Stimulated activated CD4-positive, alpha-beta T cell treated with anti-CD3 and anti-CD28 coated beads, Interleukin-12 subunit alpha, Interleukin-12 subunit beta, amount 100 ng/mL, for 48 hours (primary cell): ENCODE measurements around the gene TRIM49.
"Not testable (repeated sequence)": the region's sequence is repeated elsewhere in the genome, so short reads cannot be mapped to it uniquely, and the experiment has no call there.

Experiments
- DNase-seq, 3 donors: peaks; one replicate each; pipeline ENCODE4 v3.0.0-alpha.2; 2020; ENCODE audit warnings: low read depth in 2 of 3, low spot score in 1 of 3

Gene TRIM49, protein sequence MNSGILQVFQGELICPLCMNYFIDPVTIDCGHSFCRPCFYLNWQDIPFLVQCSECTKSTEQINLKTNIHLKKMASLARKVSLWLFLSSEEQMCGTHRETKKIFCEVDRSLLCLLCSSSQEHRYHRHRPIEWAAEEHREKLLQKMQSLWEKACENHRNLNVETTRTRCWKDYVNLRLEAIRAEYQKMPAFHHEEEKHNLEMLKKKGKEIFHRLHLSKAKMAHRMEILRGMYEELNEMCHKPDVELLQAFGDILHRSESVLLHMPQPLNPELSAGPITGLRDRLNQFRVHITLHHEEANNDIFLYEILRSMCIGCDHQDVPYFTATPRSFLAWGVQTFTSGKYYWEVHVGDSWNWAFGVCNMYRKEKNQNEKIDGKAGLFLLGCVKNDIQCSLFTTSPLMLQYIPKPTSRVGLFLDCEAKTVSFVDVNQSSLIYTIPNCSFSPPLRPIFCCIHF

DNA sequence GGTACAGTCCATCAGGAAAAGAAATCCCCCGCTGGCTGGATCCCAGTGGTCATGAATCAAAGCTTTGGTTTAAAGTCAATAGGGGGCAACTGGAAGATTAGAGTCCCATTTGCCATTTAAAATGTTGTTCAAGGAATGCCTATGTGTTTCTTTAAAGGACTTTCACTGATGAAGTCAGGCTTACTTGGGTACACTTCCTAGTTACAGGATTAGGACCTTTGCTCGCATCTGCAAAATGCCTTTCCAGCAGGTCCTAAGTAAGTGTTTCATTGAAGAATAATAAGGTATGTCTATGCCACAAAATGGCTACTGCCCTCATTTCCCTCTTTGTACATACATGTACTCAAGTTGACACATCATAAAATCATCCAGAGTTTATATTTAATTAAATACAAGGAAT is at the start of gene TRIM49:
TRIM49 (minus strand) TSS at position 101 of the 400 bp plus-strand sequence. CDS start 4,106 bp downstream, outside the sequence.
- not testable (repeated sequence) for DNase-seq

DNA sequence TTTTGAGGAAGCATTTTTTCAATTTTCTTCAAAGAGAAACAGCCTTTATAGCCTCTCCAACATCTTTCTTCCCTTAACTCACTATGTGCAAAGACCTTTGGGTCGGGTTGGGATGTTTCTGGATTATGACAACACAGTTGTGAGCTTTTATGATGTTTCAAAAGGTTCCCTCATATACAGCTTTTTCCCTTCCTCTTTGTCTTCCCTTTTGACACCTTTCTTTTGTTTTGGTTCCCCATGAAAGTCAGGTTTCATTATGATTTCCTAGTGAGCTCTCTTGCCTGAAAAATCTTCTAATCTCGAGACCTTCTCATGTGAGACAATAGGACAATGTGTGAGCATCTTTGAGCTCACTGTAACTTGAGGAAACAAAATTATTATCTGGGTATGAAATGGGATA is 18.3 kb upstream of the TRIM49 start:
- not testable (repeated sequence) for DNase-seq

DNA sequence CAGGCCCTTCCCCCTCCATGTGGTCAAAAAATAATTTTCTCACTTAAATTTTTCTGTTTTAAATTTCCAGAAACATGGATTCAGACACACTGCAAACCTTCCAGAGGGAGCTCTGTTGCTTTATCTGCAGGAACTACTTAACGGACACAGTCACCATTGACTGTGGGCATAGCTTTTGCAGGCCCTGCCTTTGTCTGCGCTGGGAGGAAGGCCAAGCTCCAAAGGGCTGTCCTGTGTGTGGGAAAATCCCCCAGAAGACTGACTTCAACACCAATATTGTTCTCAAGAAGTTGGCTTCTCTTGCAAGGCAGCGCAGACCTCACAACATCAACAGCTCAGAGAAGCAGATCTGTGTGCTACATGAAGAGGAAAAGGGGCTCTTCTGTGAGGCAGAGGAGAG is 11.6 kb upstream of the TRIM49 start:
- DNase-seq: not testable (repeated sequence)

DNA sequence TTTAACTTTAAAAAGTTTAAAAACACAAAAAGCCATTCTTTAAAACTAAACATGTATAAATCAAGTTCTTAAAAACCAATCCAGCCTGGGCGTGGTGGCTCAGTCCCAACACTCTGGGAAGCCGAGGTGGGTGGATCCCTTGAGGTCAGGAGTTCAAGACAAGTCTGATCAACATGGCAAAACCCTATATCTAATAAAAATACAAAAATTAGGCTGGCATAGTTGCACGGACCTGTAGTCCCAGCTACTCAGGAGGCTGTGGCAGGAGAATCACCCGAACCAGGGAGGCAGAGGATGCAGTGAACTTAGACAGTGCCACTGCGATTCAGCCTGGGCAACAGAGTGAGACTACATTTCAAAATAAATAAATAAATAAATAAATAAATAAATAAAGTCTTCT is 5.2 kb upstream of the TRIM49 start:
- not testable (repeated sequence) for DNase-seq

DNA sequence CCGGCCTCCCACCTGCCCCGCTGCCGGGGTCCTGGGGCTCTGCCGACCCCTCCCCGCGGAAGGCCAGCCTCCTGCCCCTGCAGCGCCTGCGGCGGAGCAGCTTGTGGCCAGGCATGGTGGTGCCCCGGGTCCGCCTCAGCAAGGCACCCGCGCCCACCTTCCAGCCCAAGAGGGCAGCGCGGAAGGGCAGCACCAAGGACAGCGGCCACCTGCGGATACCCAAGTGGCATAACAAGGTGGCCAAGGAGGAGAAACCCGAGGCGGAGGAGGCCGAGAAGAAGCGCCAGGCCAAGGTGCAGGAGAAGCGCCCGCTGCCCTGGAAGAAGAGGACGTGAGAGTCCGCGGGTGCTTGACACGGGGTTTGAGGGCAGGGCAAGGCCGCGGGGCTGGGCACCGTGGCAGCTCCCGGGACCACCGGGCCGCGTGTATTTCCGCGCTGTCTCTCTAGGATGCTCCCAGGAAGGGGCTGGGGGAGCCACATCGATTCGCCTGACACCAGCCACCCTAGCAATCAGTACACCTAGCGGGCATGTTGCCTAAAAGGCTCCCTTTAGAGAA is 20.8 kb downstream of the TRIM49 start:
- DNase-seq: not testable (repeated sequence)

DNA sequence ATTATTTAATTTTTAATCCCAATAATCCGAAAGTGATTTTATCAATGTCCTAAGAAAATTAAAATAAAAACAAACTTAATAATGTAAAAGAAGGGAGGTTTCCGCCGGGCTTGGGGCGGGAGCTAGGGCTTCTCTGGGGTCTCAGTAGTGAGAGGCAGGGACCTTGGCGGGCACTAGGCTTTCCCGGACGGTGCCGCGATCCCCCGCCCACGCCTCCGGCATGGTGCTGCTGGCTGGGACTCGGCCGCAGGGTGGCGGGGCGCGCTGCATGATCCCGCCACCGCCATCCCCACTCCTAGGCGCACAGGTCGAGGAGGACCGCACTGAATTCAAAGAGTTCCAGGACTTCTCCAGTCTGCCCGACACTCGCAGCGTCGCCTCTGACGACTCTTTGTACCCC is 22.6 kb downstream of the TRIM49 start:
- DNase-seq: not testable (repeated sequence)

DNA sequence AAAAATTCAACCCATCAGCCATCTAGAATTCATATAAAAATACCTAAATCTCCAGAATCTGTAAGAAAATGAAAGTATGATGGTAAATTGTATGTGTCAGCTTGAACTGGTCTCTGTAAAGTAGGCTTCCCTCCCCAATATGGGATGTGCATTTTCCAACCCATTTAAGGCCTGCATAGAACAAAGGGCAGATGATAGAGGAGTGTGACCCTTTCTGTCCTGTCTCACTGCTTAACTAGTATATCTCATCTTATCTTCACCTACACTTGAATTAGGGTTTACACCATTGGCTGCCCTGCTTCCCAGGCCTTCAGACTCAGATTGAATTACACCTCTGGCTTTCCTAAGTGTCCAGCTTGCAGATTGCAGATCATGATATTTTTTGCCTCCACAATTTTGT is 57.6 kb downstream of the TRIM49 start:
- DNase-seq: not testable (repeated sequence)
